Skin epidermis (tissue), 12 donors: ENCODE data around the gene GLIS1.

Experiments
- H3K27ac ChIP-seq, 21 experiments: fragments of 200-600 bp; sonication (generic) in 11 of 21; one replicate each; pipeline ENCODE4 v1.5.0; 2020; ENCODE audit warnings: mild to moderate bottlenecking in 3 of 21, inconsistent platforms in 2 of 21, moderate library complexity in 2 of 21
- H3K4me3 ChIP-seq, 7 experiments: fragments of 200-600 bp; sonication (generic) in 2 of 7; one replicate each; pipeline ENCODE4 v1.5.0; 2020; ENCODE audit warnings: inconsistent platforms in 2 of 7, mild to moderate bottlenecking in 2 of 7, moderate library complexity in 1 of 7

The GLIS1 gene

GRCh38 chr1:53738205-53739108 is 507 bp downstream of the GLIS1 start:
- H3K4me3 ChIP-seq, result peak overlapping the region; percentile 37 to 60 (median 49)
- H3K27ac ChIP-seq, result peak overlapping the region in 12 of 21 experiments; percentile 8 to 81 (median 53)

- Histone ChIP-seq H3K27ac (peak overlapping the region in 11 of 21 experiments; percentile 8 to 81 (median 55)), H3K4me3 (peak overlapping the region; percentile 37 to 60 (median 49))
Observed at GRCh38 chr1:53737648-53738204, 1.2 kb downstream of the GLIS1 start.

GRCh38 chr1:53736290-53736689 is 2.7 kb downstream of the GLIS1 start:
- Histone ChIP-seq H3K27ac (peak overlapping the region in 6 of 21 experiments; percentile 11 to 88 (median 37)), H3K4me3 (no peak overlapping the region)

GRCh38 chr1:53735681-53736080 is 3.3 kb downstream of the GLIS1 start:
- Histone ChIP-seq H3K4me3 (no peak overlapping the region), H3K27ac (peak overlapping the region in 7 of 21 experiments; percentile 0 to 88 (median 39))

GRCh38 chr1:53735261-53735660 is 3.7 kb downstream of the GLIS1 start:
- Histone ChIP-seq H3K27ac (peak overlapping the region in 11 of 21 experiments; percentile 5 to 88 (median 39)), H3K4me3 (no peak overlapping the region)

GRCh38 chr1:53734650-53735211 is 4.2 kb downstream of the GLIS1 start:
- peak overlapping the region in 12 of 21 experiments; percentile 5 to 88 (median 48) for H3K27ac ChIP-seq
- H3K4me3 ChIP-seq, result no peak overlapping the region

- Histone ChIP-seq H3K27ac (peak overlapping the region in 14 of 21 experiments; percentile 5 to 88 (median 44)), H3K4me3 (no peak overlapping the region)
Observed at GRCh38 chr1:53733975-53734649, 4.9 kb downstream of the GLIS1 start.

- Histone ChIP-seq H3K27ac (peak overlapping the region in 13 of 21 experiments; percentile 15 to 88 (median 48)), H3K4me3 (no peak overlapping the region)
Observed at GRCh38 chr1:53733447-53733931, 5.5 kb downstream of the GLIS1 start.

- peak overlapping the region in 8 of 21 experiments; percentile 0 to 88 (median 68) for H3K27ac ChIP-seq
Observed at GRCh38 chr1:53732912-53733317, 6.0 kb downstream of the GLIS1 start.

GRCh38 chr1:53732409-53732808 is 6.6 kb downstream of the GLIS1 start:
- Histone ChIP-seq H3K27ac (peak overlapping the region in 9 of 21 experiments; percentile 0 to 69 (median 52)), H3K4me3 (no peak overlapping the region)

More at GRCh38 chr1:53732912-53733317, 6.0 kb downstream of the GLIS1 start:
- no peak overlapping the region for H3K4me3 ChIP-seq

GRCh38 chr1:53731779-53732305 is 7.1 kb downstream of the GLIS1 start:
- H3K4me3 ChIP-seq, result no peak overlapping the region
- H3K27ac ChIP-seq, result peak overlapping the region in 9 of 21 experiments; percentile 0 to 69 (median 52)

- Histone ChIP-seq H3K27ac (peak overlapping the region in 4 of 21 experiments; percentile 3 to 69 (median 64)), H3K4me3 (no peak overlapping the region)
Observed at GRCh38 chr1:53731043-53731600, 7.8 kb downstream of the GLIS1 start.

- H3K4me3 ChIP-seq, result no peak overlapping the region
- peak overlapping the region in 3 of 21 experiments; percentile 0 to 31 (median 29) for H3K27ac ChIP-seq
Observed at GRCh38 chr1:53730224-53730865, 8.6 kb downstream of the GLIS1 start.

GRCh38 chr1:53729456-53730223 is 9.3 kb downstream of the GLIS1 start:
- peak overlapping the region in 3 of 21 experiments; percentile 0 to 31 (median 29) for H3K27ac ChIP-seq
- no peak overlapping the region for H3K4me3 ChIP-seq

- H3K27ac ChIP-seq, result peak overlapping the region in 2 of 21 experiments; percentile 6 to 45
- no peak overlapping the region for H3K4me3 ChIP-seq
Observed at GRCh38 chr1:53728702-53729455, 10.1 kb downstream of the GLIS1 start.

GRCh38 chr1:53728196-53728595 is 10.8 kb downstream of the GLIS1 start:
- no peak overlapping the region for H3K4me3 ChIP-seq

More at GRCh38 chr1:53728196-53728595, 10.8 kb downstream of the GLIS1 start:
- H3K27ac ChIP-seq, result no peak overlapping the region
